H1 (cell line): Measurements from ENCODE around the gene ADAM23. TPM values are rescaled to one million over a fixed set of nuclear protein-coding genes. Genes with fewer than 3 reads are reported as not detected.

Experiments
- CTCF ChIA-PET: fragments of 300-600 bp; sonication (Branson Sonifier 250); formaldehyde crosslinking; loops from one replicate; lab custom pipeline; 2021; ENCODE audit not compliant: partially characterized antibody; lab: Charles Lee
- POLR2A ChIA-PET: fragments of 300-600 bp; sonication (Branson Sonifier 250); formaldehyde crosslinking; loops from one replicate; lab custom pipeline; 2021; ENCODE audit warnings: inconsistent platforms; ENCODE audit not compliant: partially characterized antibody; lab: Charles Lee
- DNase-seq, 2 experiments: peaks; one replicate each; pipeline versions ENCODE4 v3.0.0 to v3.0.0-alpha.2; 2010 to 2022; ENCODE audit warnings: low spot score in 2 of 2, low read depth in 1 of 2, mixed read lengths in 1 of 2
- FAIRE-seq: peaks from 2 replicates; lab custom pipeline; 2011; peaks lifted over from hg19 to GRCh38; lab: Jason Lieb, UNC
- H2AFZ ChIP-seq: 2 replicates; pipeline ENCODE4 v1.8.1; 2012; ENCODE audit warnings: low read length, inconsistent platforms
- H2AK5ac ChIP-seq: 2 replicates; pipeline ENCODE4 v1.6.1; 2013; ENCODE audit warnings: low read depth, low read length
- H2BK120ac ChIP-seq: replicated peaks from 2 replicates; pipeline ENCODE3; 2013; ENCODE audit warnings: low read depth, low read length, inconsistent platforms
- H2BK12ac ChIP-seq: 2 replicates; pipeline ENCODE4 v1.6.1; 2013; ENCODE audit warnings: low read depth, low read length
- H2BK15ac ChIP-seq: 2 replicates; pipeline ENCODE4 v1.6.1; 2013; ENCODE audit warnings: low read length
- H2BK20ac ChIP-seq: 2 replicates; pipeline ENCODE4 v1.6.1; 2013; ENCODE audit warnings: low read length
- H2BK5ac ChIP-seq: 2 replicates; pipeline ENCODE4 v1.6.1; 2013; ENCODE audit warnings: low read depth, low read length
- H3K14ac ChIP-seq: 2 replicates; pipeline ENCODE4 v1.6.1; 2013; ENCODE audit warnings: inconsistent platforms; ENCODE audit not compliant: insufficient read length
- H3K18ac ChIP-seq: 2 replicates; pipeline ENCODE4 v1.6.1; 2013; ENCODE audit warnings: low read length; ENCODE audit errors: extremely low read depth
- H3K23ac ChIP-seq: 2 replicates; pipeline ENCODE4 v1.6.1; 2013; ENCODE audit warnings: inconsistent platforms; ENCODE audit not compliant: insufficient read length
- H3K23me2 ChIP-seq: 2 replicates; pipeline ENCODE4 v1.6.1; 2013; ENCODE audit warnings: low read depth, low read length
- H3K27ac ChIP-seq: 2 replicates; pipeline ENCODE4 v1.6.1; 2011; ENCODE audit warnings: low read depth, low read length, inconsistent platforms
- H3K27me3 ChIP-seq, 4 experiments: replicated peaks in 1 of 4; 1 replicate in 1 of 4; 2 replicates in 3 of 4; pipeline versions ENCODE4 v1.6.1 to v1.8.1; 2011 to 2013; ENCODE audit warnings: low read length in 3 of 4, mild to moderate bottlenecking in 3 of 4, inconsistent platforms in 2 of 4, mixed read lengths in 2 of 4, moderate library complexity in 1 of 4; ENCODE audit not compliant: control insufficient read depth in 3 of 4, insufficient read depth in 3 of 4; ENCODE audit errors: extremely low read depth in 1 of 4
- H3K36me3 ChIP-seq, 4 experiments: 2 replicates each; pipeline versions ENCODE4 v1.6.1 to v1.8.1; 2011 to 2013; ENCODE audit warnings: mild to moderate bottlenecking in 4 of 4, low read length in 3 of 4, moderate library complexity in 2 of 4, control low read depth in 1 of 4, inconsistent platforms in 1 of 4; ENCODE audit not compliant: insufficient read depth in 4 of 4, control insufficient read depth in 2 of 4
- H3K4ac ChIP-seq: replicated peaks from 2 replicates; pipeline ENCODE3; 2013; ENCODE audit warnings: low read length, low read depth, mixed read lengths, inconsistent platforms; ENCODE audit not compliant: insufficient read length
- H3K4me1 ChIP-seq, 4 experiments: replicated peaks in 1 of 4; 1 replicate in 1 of 4; 2 replicates in 3 of 4; pipeline versions ENCODE4 v1.6.1 to v1.8.1; 2011 to 2013; ENCODE audit warnings: low read length in 3 of 4, inconsistent platforms in 2 of 4, mixed read lengths in 1 of 4; ENCODE audit not compliant: insufficient read depth in 4 of 4, control insufficient read depth in 3 of 4
- H3K4me2 ChIP-seq, 2 experiments: 2 replicates each; pipeline versions ENCODE4 v1.6.1 to v1.8.1; 2011 to 2013; ENCODE audit warnings: low read depth in 2 of 2, low read length in 2 of 2, control low read depth in 1 of 2, inconsistent platforms in 1 of 2, mild to moderate bottlenecking in 1 of 2; ENCODE audit not compliant: insufficient read depth in 1 of 2
- H3K4me3 ChIP-seq, 4 experiments: fragments of 200-600, 300-600 bp in 1 of 4; sonication (generic), shearing (Covaris generic), sonication (Bioruptor Twin) in 1 of 4; 2 replicates each; pipeline versions ENCODE4 v1.5.1 to v1.8.1; 2011 to 2016; ENCODE audit warnings: low read length in 4 of 4, low read depth in 3 of 4, control low read depth in 2 of 4, inconsistent platforms in 2 of 4, mild to moderate bottlenecking in 2 of 4, mixed read lengths in 1 of 4, moderate library complexity in 1 of 4; ENCODE audit not compliant: insufficient read depth in 2 of 4; ENCODE audit errors: extremely low read depth in 1 of 4
- H3K56ac ChIP-seq: replicated peaks from 2 replicates; pipeline ENCODE3; 2013; ENCODE audit warnings: low read depth, mild to moderate bottlenecking, mixed read lengths, low read length, inconsistent platforms; ENCODE audit not compliant: insufficient read length
- H3K79me1 ChIP-seq: 2 replicates; pipeline ENCODE4 v1.6.1; 2013; ENCODE audit warnings: low read depth, low read length, control low read depth
- H3K79me2 ChIP-seq, 2 experiments: 2 replicates each; pipeline versions ENCODE4 v1.6.1 to v1.8.1; 2012 to 2013; ENCODE audit warnings: low read length in 2 of 2, mild to moderate bottlenecking in 2 of 2, inconsistent platforms in 1 of 2; ENCODE audit not compliant: insufficient read depth in 2 of 2, control insufficient read depth in 1 of 2
- H3K9ac ChIP-seq, 4 experiments: replicated peaks in 1 of 4; 1 replicate in 1 of 4; 2 replicates in 3 of 4; pipeline versions ENCODE4 v1.6.1 to v1.8.1; 2011 to 2013; ENCODE audit warnings: low read depth in 3 of 4, low read length in 3 of 4, control low read depth in 2 of 4, mild to moderate bottlenecking in 2 of 4, moderate library complexity in 2 of 4, inconsistent platforms in 1 of 4; ENCODE audit errors: extremely low read depth in 1 of 4
- H3K9me3 ChIP-seq, 2 experiments: 2 replicates each; pipeline versions ENCODE4 v1.6.1 to v1.8.1; 2012 to 2013; ENCODE audit warnings: mild to moderate bottlenecking in 2 of 2, moderate library complexity in 2 of 2, control low read depth in 1 of 2, inconsistent platforms in 1 of 2, low read depth in 1 of 2, low read length in 1 of 2, mixed read lengths in 1 of 2; ENCODE audit not compliant: insufficient read depth in 2 of 2
- H4K20me1 ChIP-seq, 2 experiments: replicated peaks in 1 of 2; 2 replicates each; pipeline versions ENCODE3 to v1.8.1; 2011 to 2013; ENCODE audit warnings: inconsistent platforms in 2 of 2, low read length in 2 of 2, mild to moderate bottlenecking in 1 of 2; ENCODE audit not compliant: insufficient read depth in 2 of 2, control insufficient read depth in 1 of 2
- H4K5ac ChIP-seq: 2 replicates; pipeline ENCODE4 v1.6.1; 2013; ENCODE audit warnings: low read length, low read depth, mixed read lengths, inconsistent platforms; ENCODE audit not compliant: insufficient read length
- H4K8ac ChIP-seq: 2 replicates; pipeline ENCODE4 v1.8.0; 2013; ENCODE audit warnings: mild to moderate bottlenecking, moderate library complexity, low read length, inconsistent platforms; ENCODE audit not compliant: insufficient read depth; ENCODE audit errors: extremely low read depth
- H4K91ac ChIP-seq: replicated peaks from 2 replicates; pipeline ENCODE3; 2013; ENCODE audit warnings: low read length, mixed read lengths, inconsistent platforms; ENCODE audit not compliant: insufficient read length
- ASH2L ChIP-seq: fragments of 200-600, 300-600 bp; sonication (generic); IDR thresholded peaks from one replicate; pipeline ENCODE4 v1.7.1; 2017; ENCODE audit warnings: low read length
- EZH2 ChIP-seq: fragments of 200-600 bp; sonication (generic); IDR thresholded peaks from 2 replicates; pipeline ENCODE4 v1.7.1; 2012; ENCODE audit warnings: low read depth, mild to moderate bottlenecking, moderate library complexity, low read length, inconsistent platforms; ENCODE audit not compliant: severe bottlenecking
- HDAC2 ChIP-seq, 2 experiments: fragments of 300-600 bp in 1 of 2; sonication (generic) in 1 of 2; IDR thresholded peaks; 2 replicates each; pipeline ENCODE4 v1.6.1; 2011 to 2012; ENCODE audit warnings: low read depth in 2 of 2, low read length in 2 of 2, mild to moderate bottlenecking in 2 of 2, moderate library complexity in 2 of 2, borderline replicate concordance in 1 of 2, inconsistent platforms in 1 of 2
- JUND ChIP-seq: IDR thresholded peaks from 2 replicates; pipeline ENCODE4 v1.6.1; 2011; ENCODE audit warnings: mild to moderate bottlenecking, improper control_type of control experiment, low read length
- KDM5A ChIP-seq: fragments of 200-600 bp; IDR thresholded peaks from 2 replicates; pipeline ENCODE4 v1.7.1; 2012; ENCODE audit warnings: mild to moderate bottlenecking, low read length, inconsistent platforms, mixed read lengths
- MAFK ChIP-seq: IDR thresholded peaks from 2 replicates; pipeline ENCODE4 v1.6.1; 2012; ENCODE audit warnings: low read depth, mild to moderate bottlenecking, improper control_type of control experiment, low read length
- RBBP5 ChIP-seq: IDR thresholded peaks from 2 replicates; pipeline ENCODE4 v1.7.1; 2012; ENCODE audit warnings: low read depth, mild to moderate bottlenecking, inconsistent platforms, low read length, moderate library complexity, borderline replicate concordance
- SP4 ChIP-seq: IDR thresholded peaks from 2 replicates; pipeline ENCODE4 v1.6.1; 2012; ENCODE audit warnings: low read length, inconsistent platforms
- WGBS, 2 experiments: shearing (Covaris generic) in 1 of 2; methylation state at CpG; one replicate each; pipeline versions ENCODE4 v1.1.6 to v1.1.7; 2013 to 2015; ENCODE audit warnings: low lambda C conversion rate in 2 of 2, mixed read lengths in 2 of 2, inconsistent platforms in 1 of 2, low coverage in 1 of 2, missing lambda C conversion rate in 1 of 2; ENCODE audit not compliant: insufficient replicate concordance in 2 of 2, insufficient coverage in 1 of 2, insufficient read length in 1 of 2; ENCODE audit errors: extremely low coverage in 1 of 2, missing lambda C conversion rate in 1 of 2; 5-methylcytosine and 5-hydroxymethylcytosine counted together
- polyA plus RNA-seq, 7 experiments: library from polyadenylated mRNA; depleted of rRNA in 3 of 7; stranded (reverse) in 5 of 7; unstranded in 2 of 7; fragments of >200 nt in 5 of 7; fragments of 200-250 nt in 2 of 7; gene quantifications; 1 replicate in 5 of 7; 2 replicates in 1 of 7; 4 replicates in 1 of 7; pipeline versions ENCODE4 v1.2.1 to v1.2.3, GENCODE V29; 2011 to 2013; ENCODE audit warnings: missing spikeins in 2 of 7, mixed read lengths in 2 of 7
- total RNA-seq: library from RNA; stranded (reverse); fragmentation: NEBNext Ultra II Directional; extraction: Animal tissue kit (Norgen Biotek cat#: 25700); gene quantifications from 2 replicates; pipeline ENCODE4 v1.2.1, GENCODE V29; 2021
- TF ChIP-seq, protein P1 (sequence below): IDR thresholded peaks from 2 replicates; pipeline ENCODE4 v1.6.1; 2011; ENCODE audit warnings: low read depth, mild to moderate bottlenecking, low read length; ENCODE audit not compliant: insufficient read depth
- TF ChIP-seq, protein P2 (sequence below), 3 experiments: IDR thresholded peaks; 1 replicate in 2 of 3; 2 replicates in 1 of 3; pipeline versions ENCODE4 v1.5.1 to v1.6.1; 2011; ENCODE audit warnings: low read length in 3 of 3, mild to moderate bottlenecking in 3 of 3, inconsistent platforms in 2 of 3, low read depth in 1 of 3, moderate library complexity in 1 of 3; ENCODE audit not compliant: insufficient read depth in 1 of 3; ENCODE audit errors: control extremely low read depth in 1 of 3

Gene ADAM23
- total and polyA plus RNA-seq, 2 of the 8 experiments (the other 6 are each of a cell fraction or from before 2014, with no cell fraction given), result 9.9 to 20.8 TPM

DNA sequence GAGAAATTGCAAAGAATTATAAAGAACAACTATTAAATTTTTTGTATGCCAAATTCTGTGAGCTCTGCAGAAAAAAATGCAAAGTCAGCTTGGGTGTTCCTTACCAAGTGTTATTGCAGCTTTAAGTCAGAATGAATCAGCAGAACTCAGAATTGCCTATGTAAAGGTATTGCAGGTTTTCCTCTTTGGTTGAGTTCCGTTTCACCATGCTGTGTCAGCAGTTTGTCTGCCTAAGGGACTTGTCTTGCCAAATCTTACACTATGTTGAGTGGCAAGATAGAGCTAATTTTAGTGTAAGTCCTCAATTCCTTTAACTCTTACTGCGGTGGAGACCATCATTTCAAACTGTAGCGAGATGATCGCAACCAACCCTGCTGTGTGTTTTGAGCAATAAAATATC lies 38.8 kb downstream of the ADAM23 start:
- H3K79me2 ChIP-seq, result no peaks in the 10 kb centered on the region
- ChIA-PET CTCF (interaction anchor here (0.6 kb wide), 1 partner anchor 1693 kb away, joined by 3 read pairs; no protein-coding TSS in a partner anchor), POLR2A (interaction anchor here (0.8 kb wide), 1 partner anchor 9 kb away, joined by 3 read pairs; no protein-coding TSS in a partner anchor)
- no peak overlapping the region for H4K91ac ChIP-seq
- DNase-seq, result no peak
- no peak overlapping the region for H3K18ac ChIP-seq
- no peak overlapping the region for H2BK15ac ChIP-seq
- no peak overlapping the region for H2AFZ ChIP-seq
- 0 out of 2 replicates have a peak, but pooled peaks cover 2% of the 10 kb centered on the region for H3K23me2 ChIP-seq
- no peak for FAIRE-seq
- peaks cover 0 to 5% of the 10 kb centered on the region in 2 experiments; a peak in 1 of 4 replicates for H3K9me3 ChIP-seq
- H2BK20ac ChIP-seq, result no peak overlapping the region
- no peak overlapping the region for H3K27ac ChIP-seq
- H3K4me3 ChIP-seq, result no peak overlapping the region
- no peak overlapping the region for H4K5ac ChIP-seq
- no peak overlapping the region for H3K23ac ChIP-seq
- no peak overlapping the region for H2BK12ac ChIP-seq
- H3K56ac ChIP-seq, result no peak overlapping the region
- H3K4ac ChIP-seq, result no peak overlapping the region
- H3K4me2 ChIP-seq, result no peak overlapping the region
- 0 out of 7 replicates have a peak, but pooled peaks cover 0 to 2% (median 0%) of the 10 kb centered on the region in 4 experiments for H3K27me3 ChIP-seq
- H4K8ac ChIP-seq, result no peak overlapping the region
- no peaks in the 10 kb centered on the region; a peak in 2 of 8 replicates for H3K36me3 ChIP-seq
- peaks cover 0 to 3% (median 0%) of the 10 kb centered on the region in 4 experiments; a peak in 1 of 7 replicates for H3K4me1 ChIP-seq
- 94% methylated on average over 4 of the region's 4 CpGs; no CpG with 5 or more reads in 1 of the 2 experiments for WGBS, 2 experiments
- H3K9ac ChIP-seq, result no peak overlapping the region
- no peak overlapping the region for H2BK120ac ChIP-seq
- H3K14ac ChIP-seq, result no peak overlapping the region
- no peak overlapping the region for H2BK5ac ChIP-seq
- no peaks in the 10 kb centered on the region for H3K79me1 ChIP-seq
- H2AK5ac ChIP-seq, result no peak overlapping the region
- no peaks in the 10 kb centered on the region for H4K20me1 ChIP-seq
- TF ChIP-seq HDAC2 (IDR thresholded peaks at IDR 0.05; ENCODE audit: borderline replicate concordance in 1 of 2, low read depth in 2 of 2, low read length in 2 of 2) (no peak), RBBP5 (no peak), KDM5A (no peak), JUND (no peak), EZH2 (no peak), ASH2L (no peak), MAFK (peak; percentile 85), SP4 (no peak)
- TF ChIP-seq, protein P1, sequence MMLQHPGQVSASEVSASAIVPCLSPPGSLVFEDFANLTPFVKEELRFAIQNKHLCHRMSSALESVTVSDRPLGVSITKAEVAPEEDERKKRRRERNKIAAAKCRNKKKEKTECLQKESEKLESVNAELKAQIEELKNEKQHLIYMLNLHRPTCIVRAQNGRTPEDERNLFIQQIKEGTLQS, result no peak
- TF ChIP-seq, protein P2, sequence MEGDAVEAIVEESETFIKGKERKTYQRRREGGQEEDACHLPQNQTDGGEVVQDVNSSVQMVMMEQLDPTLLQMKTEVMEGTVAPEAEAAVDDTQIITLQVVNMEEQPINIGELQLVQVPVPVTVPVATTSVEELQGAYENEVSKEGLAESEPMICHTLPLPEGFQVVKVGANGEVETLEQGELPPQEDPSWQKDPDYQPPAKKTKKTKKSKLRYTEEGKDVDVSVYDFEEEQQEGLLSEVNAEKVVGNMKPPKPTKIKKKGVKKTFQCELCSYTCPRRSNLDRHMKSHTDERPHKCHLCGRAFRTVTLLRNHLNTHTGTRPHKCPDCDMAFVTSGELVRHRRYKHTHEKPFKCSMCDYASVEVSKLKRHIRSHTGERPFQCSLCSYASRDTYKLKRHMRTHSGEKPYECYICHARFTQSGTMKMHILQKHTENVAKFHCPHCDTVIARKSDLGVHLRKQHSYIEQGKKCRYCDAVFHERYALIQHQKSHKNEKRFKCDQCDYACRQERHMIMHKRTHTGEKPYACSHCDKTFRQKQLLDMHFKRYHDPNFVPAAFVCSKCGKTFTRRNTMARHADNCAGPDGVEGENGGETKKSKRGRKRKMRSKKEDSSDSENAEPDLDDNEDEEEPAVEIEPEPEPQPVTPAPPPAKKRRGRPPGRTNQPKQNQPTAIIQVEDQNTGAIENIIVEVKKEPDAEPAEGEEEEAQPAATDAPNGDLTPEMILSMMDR (IDR thresholded peaks at IDR 0.05; ENCODE audit: control extremely low read depth in 1 of 3, insufficient read depth in 1 of 3, low read depth in 1 of 3, low read length in 3 of 3), result no peak
